ENCODE results near the gene CD9.

CD9 gene

GRCh38 chr12:6273205-6273540 lies 73.0 kb downstream of the CD9 start:
- in situ Hi-C loops (cut with HindIII; ENCODE audit: low sequenced_read_pairs), result no loop called here

GRCh38 chr12:6273541-6274230 lies 73.5 kb downstream of the CD9 start:
- in situ Hi-C loops (cut with HindIII; ENCODE audit: low sequenced_read_pairs), result no loop called here

- in situ Hi-C loops (cut with HindIII; ENCODE audit: low sequenced_read_pairs), result no loop called here
These were observed 74.3 kb downstream of the CD9 start for GRCh38 chr12:6274231-6275221.

- in situ Hi-C loops (cut with HindIII; ENCODE audit: low sequenced_read_pairs), result no loop called here
These were observed 76.0 kb downstream of the CD9 start for GRCh38 chr12:6275928-6276887.

- in situ Hi-C loops (cut with HindIII; ENCODE audit: low sequenced_read_pairs), result no loop called here
These were observed 76.9 kb downstream of the CD9 start for GRCh38 chr12:6276956-6277620.

GRCh38 chr12:6277982-6278438 lies 77.8 kb downstream of the CD9 start:
- in situ Hi-C loops (cut with HindIII; ENCODE audit: low sequenced_read_pairs), result no loop called here

- in situ Hi-C loops (cut with HindIII; ENCODE audit: low sequenced_read_pairs), result no loop called here
These were observed 78.4 kb downstream of the CD9 start for GRCh38 chr12:6278439-6279255.

GRCh38 chr12:6279256-6279628 lies 79.0 kb downstream of the CD9 start:
- in situ Hi-C loops (cut with HindIII; ENCODE audit: low sequenced_read_pairs), result no loop called here

- in situ Hi-C loops (cut with HindIII; ENCODE audit: low sequenced_read_pairs), result no loop called here
These were observed 79.4 kb downstream of the CD9 start for GRCh38 chr12:6279631-6280030.

GRCh38 chr12:6280053-6280469 lies 79.9 kb downstream of the CD9 start:
- in situ Hi-C loops (cut with HindIII; ENCODE audit: low sequenced_read_pairs), result no loop called here

- in situ Hi-C loops (cut with HindIII; ENCODE audit: low sequenced_read_pairs), result no loop called here
These were observed 80.5 kb downstream of the CD9 start for GRCh38 chr12:6280672-6281071.

- in situ Hi-C loops (cut with HindIII; ENCODE audit: low sequenced_read_pairs), result no loop called here
These were observed 81.0 kb downstream of the CD9 start for GRCh38 chr12:6281081-6281809.

GRCh38 chr12:6282453-6282840 lies 82.2 kb downstream of the CD9 start:
- in situ Hi-C loops (cut with HindIII; ENCODE audit: low sequenced_read_pairs), result no loop called here

GRCh38 chr12:6284273-6284672 lies 84.1 kb downstream of the CD9 start:
- in situ Hi-C loops (cut with HindIII; ENCODE audit: low sequenced_read_pairs), result no loop called here

- in situ Hi-C loops (cut with HindIII; ENCODE audit: low sequenced_read_pairs), result no loop called here
These were observed 84.9 kb downstream of the CD9 start for GRCh38 chr12:6285063-6285477.

- in situ Hi-C loops (cut with HindIII; ENCODE audit: low sequenced_read_pairs), result no loop called here
These were observed 85.5 kb downstream of the CD9 start for GRCh38 chr12:6285532-6286306.

Measured in DLD1 (cell line).